ENCODE results near the gene HTR3D. TPM values are rescaled to one million over a fixed set of nuclear protein-coding genes. Genes with fewer than 3 reads are reported as not detected.

The HTR3D gene
- polyA plus RNA-seq, 1 donor from 2014 or later = not detected

DNA sequence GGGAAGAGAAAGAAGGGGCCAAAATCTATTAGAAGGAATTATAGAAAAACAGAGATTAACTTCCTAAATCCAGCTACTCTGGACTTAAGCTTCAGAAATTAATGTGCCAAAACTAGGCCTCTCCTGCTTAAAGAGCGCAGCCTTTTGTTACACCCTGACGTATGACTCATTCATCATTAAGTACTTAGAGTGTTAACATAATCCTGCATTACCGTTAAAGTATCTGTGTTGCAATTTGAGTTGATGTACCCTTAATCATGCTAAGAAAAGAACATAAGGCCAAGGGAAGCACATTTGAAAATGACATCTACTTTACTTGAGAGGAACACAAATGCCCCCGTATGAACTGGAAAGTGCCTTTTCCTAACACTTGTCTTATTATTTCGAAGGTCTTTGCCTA lies 7.9 kb downstream of the HTR3D start:
- no peaks in the 10 kb centered on the region for H3K79me2 ChIP-seq (replicated peaks; ENCODE audit: insufficient read depth, low read length)
- no peak overlapping the region for H3K4me3 ChIP-seq (ENCODE audit: low read length)
- no peaks in the 10 kb centered on the region for H4K20me1 ChIP-seq (ENCODE audit: insufficient read depth)
- H3K36me3 ChIP-seq (ENCODE audit: insufficient read depth, low read length) = no peaks in the 10 kb centered on the region
- no peak for TF ChIP-seq TAF1 (IDR thresholded peaks at IDR 0.05; ENCODE audit: low read depth)
- no peak for TF ChIP-seq RAD21 (conservative IDR thresholded peaks at IDR 0.05)
- TF ChIP-seq, protein P1, sequence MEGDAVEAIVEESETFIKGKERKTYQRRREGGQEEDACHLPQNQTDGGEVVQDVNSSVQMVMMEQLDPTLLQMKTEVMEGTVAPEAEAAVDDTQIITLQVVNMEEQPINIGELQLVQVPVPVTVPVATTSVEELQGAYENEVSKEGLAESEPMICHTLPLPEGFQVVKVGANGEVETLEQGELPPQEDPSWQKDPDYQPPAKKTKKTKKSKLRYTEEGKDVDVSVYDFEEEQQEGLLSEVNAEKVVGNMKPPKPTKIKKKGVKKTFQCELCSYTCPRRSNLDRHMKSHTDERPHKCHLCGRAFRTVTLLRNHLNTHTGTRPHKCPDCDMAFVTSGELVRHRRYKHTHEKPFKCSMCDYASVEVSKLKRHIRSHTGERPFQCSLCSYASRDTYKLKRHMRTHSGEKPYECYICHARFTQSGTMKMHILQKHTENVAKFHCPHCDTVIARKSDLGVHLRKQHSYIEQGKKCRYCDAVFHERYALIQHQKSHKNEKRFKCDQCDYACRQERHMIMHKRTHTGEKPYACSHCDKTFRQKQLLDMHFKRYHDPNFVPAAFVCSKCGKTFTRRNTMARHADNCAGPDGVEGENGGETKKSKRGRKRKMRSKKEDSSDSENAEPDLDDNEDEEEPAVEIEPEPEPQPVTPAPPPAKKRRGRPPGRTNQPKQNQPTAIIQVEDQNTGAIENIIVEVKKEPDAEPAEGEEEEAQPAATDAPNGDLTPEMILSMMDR (IDR thresholded peaks at IDR 0.05; ENCODE audit: poor library complexity, severe bottlenecking) = no peak
- TF ChIP-seq, protein P2, sequence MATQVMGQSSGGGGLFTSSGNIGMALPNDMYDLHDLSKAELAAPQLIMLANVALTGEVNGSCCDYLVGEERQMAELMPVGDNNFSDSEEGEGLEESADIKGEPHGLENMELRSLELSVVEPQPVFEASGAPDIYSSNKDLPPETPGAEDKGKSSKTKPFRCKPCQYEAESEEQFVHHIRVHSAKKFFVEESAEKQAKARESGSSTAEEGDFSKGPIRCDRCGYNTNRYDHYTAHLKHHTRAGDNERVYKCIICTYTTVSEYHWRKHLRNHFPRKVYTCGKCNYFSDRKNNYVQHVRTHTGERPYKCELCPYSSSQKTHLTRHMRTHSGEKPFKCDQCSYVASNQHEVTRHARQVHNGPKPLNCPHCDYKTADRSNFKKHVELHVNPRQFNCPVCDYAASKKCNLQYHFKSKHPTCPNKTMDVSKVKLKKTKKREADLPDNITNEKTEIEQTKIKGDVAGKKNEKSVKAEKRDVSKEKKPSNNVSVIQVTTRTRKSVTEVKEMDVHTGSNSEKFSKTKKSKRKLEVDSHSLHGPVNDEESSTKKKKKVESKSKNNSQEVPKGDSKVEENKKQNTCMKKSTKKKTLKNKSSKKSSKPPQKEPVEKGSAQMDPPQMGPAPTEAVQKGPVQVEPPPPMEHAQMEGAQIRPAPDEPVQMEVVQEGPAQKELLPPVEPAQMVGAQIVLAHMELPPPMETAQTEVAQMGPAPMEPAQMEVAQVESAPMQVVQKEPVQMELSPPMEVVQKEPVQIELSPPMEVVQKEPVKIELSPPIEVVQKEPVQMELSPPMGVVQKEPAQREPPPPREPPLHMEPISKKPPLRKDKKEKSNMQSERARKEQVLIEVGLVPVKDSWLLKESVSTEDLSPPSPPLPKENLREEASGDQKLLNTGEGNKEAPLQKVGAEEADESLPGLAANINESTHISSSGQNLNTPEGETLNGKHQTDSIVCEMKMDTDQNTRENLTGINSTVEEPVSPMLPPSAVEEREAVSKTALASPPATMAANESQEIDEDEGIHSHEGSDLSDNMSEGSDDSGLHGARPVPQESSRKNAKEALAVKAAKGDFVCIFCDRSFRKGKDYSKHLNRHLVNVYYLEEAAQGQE (IDR thresholded peaks at IDR 0.05; ENCODE audit: borderline replicate concordance) = no peak
- no peak for TF ChIP-seq POLR2AphosphoS5 (IDR thresholded peaks at IDR 0.05)
- no peak overlapping the region for H3K27ac ChIP-seq (ENCODE audit: low read length)
- H3K9me3 ChIP-seq (ENCODE audit: low read length) = no peaks in the 10 kb centered on the region
- no peak overlapping the region for H2AFZ ChIP-seq (ENCODE audit: low read depth, low read length)
- H3K9ac ChIP-seq (ENCODE audit: low read length) = no peak overlapping the region
- H3K27me3 ChIP-seq (ENCODE audit: insufficient read depth, low read depth, low read length) = no peaks in the 10 kb centered on the region
- no peaks in the 10 kb centered on the region for H3K9me2 ChIP-seq (ENCODE audit: insufficient read depth, low read length)
- H3K4me2 ChIP-seq (ENCODE audit: low read length) = no peak overlapping the region
- no peaks in the 10 kb centered on the region for H3F3A ChIP-seq (ENCODE audit: insufficient read depth, low read length, poor library complexity, severe bottlenecking)

DNA sequence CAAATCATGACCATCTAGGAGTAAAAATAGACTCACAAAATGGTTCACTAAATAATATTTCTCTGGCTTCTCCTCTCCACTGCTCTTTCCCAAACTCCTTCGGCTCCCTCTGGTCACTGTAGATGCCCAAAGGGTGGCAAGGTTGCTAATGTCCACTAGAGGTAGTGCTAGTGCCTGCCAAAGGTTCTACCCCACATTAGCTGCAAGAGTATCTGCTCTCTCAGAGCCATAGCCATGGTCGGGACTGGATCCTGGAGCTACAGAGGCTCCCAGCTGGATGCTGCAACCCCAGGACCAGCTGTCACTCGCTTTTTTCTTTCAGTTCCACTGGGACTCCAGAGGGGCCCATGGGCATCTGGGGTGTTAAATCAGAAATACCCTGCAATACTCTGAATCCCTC lies 8.5 kb downstream of the HTR3D start:
- Histone ChIP-seq H3K27me3 (ENCODE audit: insufficient read depth, low read depth, low read length) (no peaks in the 10 kb centered on the region), H3K36me3 (ENCODE audit: insufficient read depth, low read length) (no peaks in the 10 kb centered on the region), H3K27ac (ENCODE audit: low read length) (no peak overlapping the region), H3K9ac (ENCODE audit: low read length) (no peak overlapping the region), H4K20me1 (ENCODE audit: insufficient read depth) (no peaks in the 10 kb centered on the region), H3K4me2 (ENCODE audit: low read length) (no peak overlapping the region), H3K9me2 (ENCODE audit: insufficient read depth, low read length) (no peaks in the 10 kb centered on the region), H2AFZ (ENCODE audit: low read depth, low read length) (no peak overlapping the region), H3K79me2 (replicated peaks; ENCODE audit: insufficient read depth, low read length) (no peaks in the 10 kb centered on the region), H3K9me3 (ENCODE audit: low read length) (no peaks in the 10 kb centered on the region), H3K4me3 (ENCODE audit: low read length) (no peak overlapping the region), H3F3A (ENCODE audit: insufficient read depth, low read length, poor library complexity, severe bottlenecking) (no peaks in the 10 kb centered on the region)
- TF ChIP-seq SMC3 (conservative IDR thresholded peaks at IDR 0.05; ENCODE audit: poor library complexity) = no peak
- TF ChIP-seq TAF1 (IDR thresholded peaks at IDR 0.05; ENCODE audit: low read depth) = no peak
- TF ChIP-seq POLR2AphosphoS5 (IDR thresholded peaks at IDR 0.05) = no peak
- no peak for TF ChIP-seq MXI1 (conservative IDR thresholded peaks at IDR 0.05; ENCODE audit: poor library complexity, severe bottlenecking)
- TF ChIP-seq, protein P1 (IDR thresholded peaks at IDR 0.05; ENCODE audit: poor library complexity, severe bottlenecking) = no peak
- TF ChIP-seq EP300 (conservative IDR thresholded peaks at IDR 0.05; ENCODE audit: poor library complexity, severe bottlenecking) = no peak
